GM18511 (cell line): Measurements from ENCODE around the gene RHD.
"Not testable (repeated sequence)": the region's sequence is repeated elsewhere in the genome, so short reads cannot be mapped to it uniquely, and the experiment has no call there.

Experiments
- ATAC-seq: cut with Tn5 transposase; IDR thresholded peaks from one replicate; pipeline ENCODE4 v1.9.1; 2021; ENCODE audit warnings: mild to moderate bottlenecking, moderate library complexity; ENCODE audit not compliant: unreplicated experiment

RHD gene

DNA sequence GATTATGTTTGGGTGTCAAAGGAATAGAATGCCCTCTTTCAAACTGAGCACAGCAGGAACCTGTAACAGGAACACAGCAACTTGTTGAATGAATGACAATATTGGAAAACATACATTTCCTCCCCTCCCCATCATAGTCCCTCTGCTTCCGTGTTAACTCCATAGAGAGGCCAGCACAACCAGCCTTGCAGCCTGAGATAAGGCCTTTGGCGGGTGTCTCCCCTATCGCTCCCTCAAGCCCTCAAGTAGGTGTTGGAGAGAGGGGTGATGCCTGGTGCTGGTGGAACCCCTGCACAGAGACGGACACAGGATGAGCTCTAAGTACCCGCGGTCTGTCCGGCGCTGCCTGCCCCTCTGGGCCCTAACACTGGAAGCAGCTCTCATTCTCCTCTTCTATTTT is at the start of gene RHD:
TSS of gene RHD (plus strand) at position 272 of the 400 bp plus-strand sequence. CDS start at position 311, 39 bp downstream.
- ATAC-seq: not testable (repeated sequence)

GRCh38 chr1:25222606-25223005 is 49.7 kb upstream of the RHD start:
- ATAC-seq: no peak

- ATAC-seq: no peak
Observed at GRCh38 chr1:25223471-25223870, 48.8 kb upstream of the RHD start.

GRCh38 chr1:25232027-25232865 is 40.1 kb upstream of the RHD start, which contains the start of gene SYF2:
TSS of gene SYF2 (minus strand) at chr1:25232502. CDS start at chr1:25232467, 35 bp downstream.
- ATAC-seq: peak; percentile 80

DNA sequence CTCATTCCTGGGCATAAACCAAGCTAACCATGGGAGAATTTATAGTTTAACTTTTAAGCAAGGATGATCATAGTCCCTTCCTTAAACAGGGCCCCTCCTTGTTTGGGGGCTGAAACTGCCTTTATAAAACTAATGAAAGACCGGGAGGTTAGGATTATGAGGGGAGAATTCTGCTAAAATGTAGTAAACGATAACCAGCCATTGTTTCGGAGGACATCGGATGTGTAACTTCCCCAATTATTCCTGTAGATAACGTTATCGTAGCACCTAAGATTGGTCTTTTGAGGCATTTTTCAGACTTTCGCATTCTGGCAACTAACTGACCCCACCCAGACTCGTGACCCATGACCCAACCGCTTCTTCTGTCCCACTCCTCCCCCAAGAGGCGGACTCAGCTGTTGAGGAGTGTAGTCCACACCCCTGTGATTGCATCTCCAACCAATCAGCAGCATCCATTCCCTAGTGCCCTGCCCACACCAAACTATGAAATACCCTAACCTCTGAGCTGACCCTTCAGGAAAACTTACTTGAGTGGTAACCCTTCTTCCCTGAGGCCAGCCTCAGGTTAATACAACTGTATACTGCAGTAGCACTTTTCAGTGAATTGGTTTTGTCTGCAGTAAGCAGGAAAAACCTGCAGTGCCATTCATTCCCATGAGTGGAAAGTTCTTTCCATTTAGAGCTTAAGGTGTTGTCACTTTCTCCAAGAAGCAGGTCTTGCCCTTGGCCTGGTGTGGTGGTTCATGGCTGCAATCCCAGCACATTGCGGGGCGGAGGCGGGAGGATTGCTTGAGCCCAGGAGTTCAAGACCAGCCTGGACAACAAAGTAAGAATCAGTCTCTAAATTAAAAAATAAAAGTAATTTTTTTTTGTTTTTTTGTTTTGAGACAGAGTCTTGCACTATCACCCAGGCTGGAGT is 39.2 kb upstream of the RHD start:
- peak; percentile 61 for ATAC-seq

DNA sequence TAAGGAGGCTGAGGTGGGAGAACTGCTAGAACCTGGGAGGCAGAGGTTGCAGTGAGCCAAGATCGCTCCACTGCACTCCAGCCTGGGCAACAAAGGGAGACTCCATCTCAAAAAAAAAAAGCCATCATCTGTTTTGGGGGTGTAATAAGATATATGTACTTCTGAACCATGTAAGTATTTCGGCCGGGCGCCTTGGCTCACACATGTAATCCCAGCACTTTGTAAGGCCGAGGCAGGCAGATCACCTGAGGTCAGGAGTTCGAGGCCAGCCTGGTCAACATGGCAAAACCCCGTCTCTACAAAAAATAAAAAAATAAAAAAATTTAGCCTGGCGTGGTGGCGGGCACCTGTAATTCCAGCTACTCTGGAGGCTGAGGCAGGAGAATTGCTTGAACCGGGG is 36.9 kb upstream of the RHD start:
- not testable (repeated sequence) for ATAC-seq

DNA sequence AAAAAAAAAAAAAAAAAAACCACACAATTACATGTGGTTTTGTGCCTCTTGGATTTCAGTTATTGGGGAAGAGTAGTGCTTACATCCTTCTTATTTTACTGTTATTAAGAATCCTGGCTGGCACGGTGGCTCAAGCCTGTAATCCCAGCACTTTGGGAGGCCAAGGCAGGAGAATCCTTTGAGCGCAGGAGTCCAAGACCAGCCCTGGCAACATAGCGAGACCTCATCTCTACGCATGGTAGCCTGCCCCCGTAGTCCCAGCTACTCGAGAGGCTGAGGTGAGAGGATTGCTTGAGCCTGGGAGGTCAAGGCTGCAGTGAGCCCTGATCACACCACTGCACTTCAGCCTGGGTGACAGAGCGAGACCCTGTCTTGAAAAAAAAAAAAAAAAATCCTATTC is 36.0 kb upstream of the RHD start:
- not testable (repeated sequence) for ATAC-seq

- no peak for ATAC-seq
Observed at GRCh38 chr1:25238046-25238445, 34.3 kb upstream of the RHD start.

GRCh38 chr1:25239681-25240541 is 32.4 kb upstream of the RHD start:
- ATAC-seq: peak; percentile 76

DNA sequence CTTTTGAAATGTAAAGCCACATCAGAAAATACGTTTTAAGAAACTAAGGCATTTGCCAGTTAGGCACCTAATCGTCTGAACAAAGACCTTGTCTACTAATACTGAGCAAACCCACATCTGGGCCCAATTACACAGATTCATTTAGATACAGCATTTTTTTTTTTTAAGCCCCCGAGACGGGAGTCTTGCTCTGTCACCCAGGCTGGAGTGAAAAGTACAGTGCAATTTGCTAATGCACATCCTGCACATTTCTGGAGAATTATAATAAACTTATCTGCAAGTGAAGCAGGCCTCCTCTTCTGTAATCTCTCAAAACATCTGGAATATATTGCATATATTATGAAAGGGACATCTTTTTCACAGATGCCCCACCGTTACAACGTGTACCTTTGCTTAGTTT is 28.4 kb upstream of the RHD start:
- no peak for ATAC-seq

DNA sequence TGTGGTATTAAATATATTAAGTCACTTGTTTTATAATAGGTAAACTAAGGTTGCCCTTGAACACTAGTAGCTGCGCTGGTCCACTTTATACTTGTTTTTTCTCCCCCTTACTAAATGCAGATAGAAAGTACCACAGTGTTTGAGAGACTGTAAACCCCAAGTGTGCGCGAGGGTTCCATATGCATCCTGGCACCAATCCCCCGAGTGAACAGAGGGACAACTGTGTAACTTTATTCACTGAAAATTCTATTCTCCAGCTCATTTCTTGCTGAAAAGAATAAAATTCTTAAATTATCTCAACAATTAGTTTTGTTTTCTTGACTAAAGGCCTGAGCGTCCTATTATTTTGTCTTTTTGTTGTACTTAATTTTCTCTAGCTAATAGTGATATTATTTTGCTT is 26.9 kb upstream of the RHD start:
- ATAC-seq: no peak

- ATAC-seq: no peak
Observed at GRCh38 chr1:25245809-25246599, 26.3 kb upstream of the RHD start.

GRCh38 chr1:25246600-25247023 is 25.7 kb upstream of the RHD start:
- peak; percentile 5 for ATAC-seq

- peak; percentile 85 for ATAC-seq
Observed at GRCh38 chr1:25247024-25247828, 25.1 kb upstream of the RHD start, which contains the start of gene RSRP1. TSS of gene RSRP1 (minus strand) at chr1:25247454. CDS start at chr1:25246963, 491 bp downstream.

DNA sequence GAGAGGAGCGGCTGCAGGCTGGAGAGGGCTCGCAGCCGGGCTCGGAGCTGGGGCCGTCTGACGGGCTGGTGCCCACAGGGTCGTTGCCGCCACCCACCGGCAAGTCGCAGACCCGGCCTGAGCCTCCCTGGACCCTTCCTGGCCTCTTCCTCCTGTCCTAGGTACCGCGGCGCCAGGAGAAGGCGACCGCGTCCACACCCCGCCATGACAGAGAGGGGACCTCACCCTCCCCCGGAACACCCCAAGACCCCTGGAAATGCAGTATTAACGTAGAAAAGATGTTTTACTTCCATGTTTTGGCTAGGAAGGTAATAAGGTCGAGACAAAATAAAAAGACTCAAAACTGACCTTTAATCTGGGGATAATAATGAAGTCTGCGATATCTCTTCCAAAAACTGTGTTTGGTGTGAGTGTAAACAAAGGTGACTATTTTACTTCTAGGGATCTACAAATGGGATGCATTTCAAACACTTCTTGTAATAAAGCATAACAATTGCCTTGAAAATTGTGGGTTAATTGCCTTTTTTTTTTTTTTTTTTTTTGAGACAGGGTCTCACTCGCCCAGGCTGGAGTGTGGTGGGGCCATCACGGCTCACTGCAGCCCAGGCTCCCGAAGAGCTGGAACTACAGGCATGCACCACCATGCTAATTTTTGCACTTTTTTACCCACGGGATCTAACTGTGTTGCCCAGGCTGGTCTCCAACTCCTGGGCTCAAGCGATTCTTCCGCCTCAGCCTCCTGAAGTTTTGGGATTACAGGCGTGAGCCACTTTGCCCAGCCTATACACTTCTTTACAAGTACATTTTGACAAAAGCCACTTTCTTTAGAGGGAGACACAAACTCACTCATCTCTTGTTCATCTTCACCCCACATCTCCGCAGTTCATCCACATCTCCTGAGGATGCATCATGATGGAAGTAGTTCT is 24.2 kb upstream of the RHD start:
- peak; percentile 60 for ATAC-seq

GRCh38 chr1:25253911-25254310 is 18.4 kb upstream of the RHD start:
- no peak for ATAC-seq

DNA sequence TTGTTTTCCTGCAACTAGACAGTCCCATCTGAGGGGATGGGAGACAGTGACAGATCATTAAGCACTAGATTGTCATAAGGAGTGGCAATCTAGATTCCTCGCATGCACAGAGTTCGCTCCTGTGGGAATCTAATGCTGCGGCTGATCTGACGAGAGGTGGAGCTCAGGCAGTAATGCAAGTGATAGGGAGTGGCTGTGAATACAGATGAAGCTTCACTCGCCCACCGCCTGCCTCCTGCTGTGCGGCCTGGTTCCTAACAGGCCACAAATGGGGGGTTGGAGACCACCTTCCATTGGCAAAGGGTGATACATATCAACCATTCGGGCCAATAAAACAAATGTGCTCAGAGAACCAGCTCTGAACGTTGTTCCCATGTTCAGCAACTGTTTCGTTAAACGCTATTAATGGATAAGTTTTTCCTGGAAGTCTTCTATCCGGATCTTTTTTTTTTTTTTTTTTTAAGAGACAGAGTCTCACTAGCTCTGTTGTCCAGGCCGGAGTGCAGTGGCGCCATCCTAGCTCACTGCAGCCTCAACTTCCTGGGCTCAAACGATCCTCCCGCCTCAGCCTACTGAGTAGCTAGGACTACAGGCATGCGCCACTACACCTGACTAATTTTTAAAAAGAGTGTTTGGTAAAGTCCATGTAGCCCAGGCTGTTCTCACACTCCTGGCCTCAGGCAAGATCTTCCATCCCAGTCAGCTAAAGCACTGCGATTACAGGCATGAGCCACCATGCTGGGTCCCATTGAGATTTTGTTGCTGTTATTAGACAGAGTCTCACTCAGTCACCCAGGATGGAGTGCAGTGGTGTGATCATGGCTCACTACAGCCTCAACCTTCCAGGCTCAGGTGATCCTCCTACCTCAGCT is 16.4 kb upstream of the RHD start:
- no peak for ATAC-seq
